HUES48 (cell line): ENCODE data around the gene DNAJC15.

Experiments
- H3K27ac ChIP-seq: one replicate; pipeline ENCODE4 v1.7.0; 2013; ENCODE audit warnings: low read depth, low read length, inconsistent platforms
- H3K27me3 ChIP-seq: 2 replicates; pipeline ENCODE4 v1.6.1; 2013; ENCODE audit warnings: mild to moderate bottlenecking, low read length; ENCODE audit not compliant: control insufficient read depth, insufficient read depth
- H3K36me3 ChIP-seq: 2 replicates; pipeline ENCODE4 v1.6.1; 2013; ENCODE audit warnings: low read length; ENCODE audit not compliant: control insufficient read depth, insufficient read depth
- H3K4me1 ChIP-seq: 2 replicates; pipeline ENCODE4 v1.6.1; 2013; ENCODE audit warnings: mild to moderate bottlenecking, low read length; ENCODE audit not compliant: control insufficient read depth, insufficient read depth
- H3K4me3 ChIP-seq: 2 replicates; pipeline ENCODE4 v1.5.1; 2013; ENCODE audit warnings: mild to moderate bottlenecking, low read depth, low read length
- H3K9ac ChIP-seq: 2 replicates; pipeline ENCODE4 v1.6.1; 2013; ENCODE audit warnings: mild to moderate bottlenecking, low read depth, low read length, moderate library complexity
- H3K9me3 ChIP-seq: 2 replicates; pipeline ENCODE4 v1.6.1; 2013; ENCODE audit warnings: low read length; ENCODE audit not compliant: control insufficient read depth, insufficient read depth

Gene DNAJC15

GRCh38 chr13:43127103-43127798, 103.9 kb downstream of the DNAJC15 start:
- peaks cover 24% of the 10 kb centered on the region for H3K4me1 ChIP-seq
- no peaks in the 10 kb centered on the region for H3K9me3 ChIP-seq
- no peak overlapping the region for H3K9ac ChIP-seq
- H3K27me3 ChIP-seq = no peaks in the 10 kb centered on the region
- no peak overlapping the region for H3K27ac ChIP-seq
- no peak overlapping the region for H3K4me3 ChIP-seq
- no peaks in the 10 kb centered on the region for H3K36me3 ChIP-seq

GRCh38 chr13:43127827-43128226, 104.4 kb downstream of the DNAJC15 start:
- H3K27me3 ChIP-seq = no peaks in the 10 kb centered on the region
- no peak overlapping the region for H3K9ac ChIP-seq
- no peak overlapping the region for H3K4me3 ChIP-seq
- H3K36me3 ChIP-seq = no peaks in the 10 kb centered on the region
- H3K4me1 ChIP-seq = peaks cover 29% of the 10 kb centered on the region
- no peaks in the 10 kb centered on the region for H3K9me3 ChIP-seq
- H3K27ac ChIP-seq = no peak overlapping the region

DNA sequence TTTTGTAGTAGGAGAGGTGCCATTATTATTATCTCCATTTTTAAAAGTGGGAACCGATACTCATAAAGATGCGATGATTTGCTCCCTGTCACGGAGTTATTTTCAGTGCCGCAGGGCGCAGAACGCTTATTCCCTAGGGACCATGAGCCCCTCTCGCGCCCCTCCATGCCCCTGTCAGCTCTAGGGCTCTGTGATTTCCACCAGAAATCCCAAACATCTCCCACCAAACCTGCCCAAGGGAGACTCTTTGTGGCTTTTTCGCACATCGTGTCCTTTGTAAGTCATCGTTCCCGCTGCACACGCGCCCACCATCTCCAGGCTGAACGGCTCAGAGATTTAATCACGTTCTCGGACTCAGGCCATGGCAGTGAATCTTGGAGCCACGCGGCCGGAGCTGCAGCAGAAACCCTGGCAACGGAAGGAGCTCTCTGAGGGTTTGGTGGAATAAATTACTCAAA, 105.1 kb downstream of the DNAJC15 start:
- Histone ChIP-seq H3K4me1 (peaks cover 33% of the 10 kb centered on the region), H3K9me3 (no peaks in the 10 kb centered on the region), H3K4me3 (no peak overlapping the region), H3K9ac (no peak overlapping the region), H3K27ac (no peak overlapping the region), H3K27me3 (no peaks in the 10 kb centered on the region), H3K36me3 (no peaks in the 10 kb centered on the region)

DNA sequence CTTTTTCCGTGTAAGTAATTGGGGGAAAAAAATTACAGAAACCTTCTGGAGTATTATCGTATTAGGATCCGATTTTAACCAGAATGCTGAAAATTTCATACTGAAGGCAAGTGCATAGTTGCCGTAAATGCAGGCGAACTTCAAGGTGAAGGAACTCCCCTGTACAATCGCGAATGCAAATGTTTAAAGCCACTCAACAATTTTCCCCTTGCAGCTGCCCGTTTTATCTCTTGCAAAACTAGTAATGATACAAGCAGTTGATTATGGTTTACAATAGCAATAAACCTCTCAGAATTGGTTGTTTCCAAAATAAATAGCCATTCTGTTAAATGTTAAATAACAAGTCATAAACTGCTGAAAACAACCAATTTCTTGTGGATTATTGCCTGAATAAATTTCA, 105.7 kb downstream of the DNAJC15 start:
- no peaks in the 10 kb centered on the region for H3K36me3 ChIP-seq
- no peak overlapping the region for H3K9ac ChIP-seq
- peaks cover 38% of the 10 kb centered on the region for H3K4me1 ChIP-seq
- H3K27ac ChIP-seq = no peak overlapping the region
- H3K4me3 ChIP-seq = no peak overlapping the region
- H3K27me3 ChIP-seq = no peaks in the 10 kb centered on the region
- H3K9me3 ChIP-seq = no peaks in the 10 kb centered on the region

- Histone ChIP-seq H3K27ac (no peak overlapping the region), H3K36me3 (no peaks in the 10 kb centered on the region), H3K4me1 (peaks cover 38% of the 10 kb centered on the region), H3K9me3 (no peaks in the 10 kb centered on the region), H3K4me3 (no peak overlapping the region), H3K27me3 (no peaks in the 10 kb centered on the region), H3K9ac (no peak overlapping the region)
Measured at GRCh38 chr13:43129511-43130110, 106.2 kb downstream of the DNAJC15 start.

DNA sequence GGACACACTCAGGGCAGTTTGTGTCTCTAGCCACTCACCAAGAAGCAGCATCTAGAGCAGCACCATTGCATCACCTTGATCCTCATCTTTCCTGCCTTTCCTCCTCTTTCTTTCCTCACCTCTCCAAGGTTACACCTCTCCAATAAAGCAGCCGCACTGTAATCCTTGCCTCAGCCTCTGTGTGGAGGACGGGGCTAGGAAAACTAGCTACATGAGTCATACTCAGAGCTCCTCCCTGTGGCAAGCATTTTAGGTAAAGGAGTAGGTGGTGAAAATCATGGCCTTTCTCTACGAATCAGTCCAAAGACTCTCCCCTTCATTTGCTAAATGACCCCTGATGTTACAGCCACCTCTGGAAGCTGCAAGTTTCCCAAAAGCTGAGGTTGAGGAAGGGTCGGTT, 108.9 kb downstream of the DNAJC15 start:
- no peak overlapping the region for H3K9ac ChIP-seq
- H3K27me3 ChIP-seq = no peaks in the 10 kb centered on the region
- no peaks in the 10 kb centered on the region for H3K36me3 ChIP-seq
- H3K4me3 ChIP-seq = no peak overlapping the region
- H3K27ac ChIP-seq = peak overlapping the region; percentile 55
- no peaks in the 10 kb centered on the region for H3K9me3 ChIP-seq
- H3K4me1 ChIP-seq = peaks cover 31% of the 10 kb centered on the region

DNA sequence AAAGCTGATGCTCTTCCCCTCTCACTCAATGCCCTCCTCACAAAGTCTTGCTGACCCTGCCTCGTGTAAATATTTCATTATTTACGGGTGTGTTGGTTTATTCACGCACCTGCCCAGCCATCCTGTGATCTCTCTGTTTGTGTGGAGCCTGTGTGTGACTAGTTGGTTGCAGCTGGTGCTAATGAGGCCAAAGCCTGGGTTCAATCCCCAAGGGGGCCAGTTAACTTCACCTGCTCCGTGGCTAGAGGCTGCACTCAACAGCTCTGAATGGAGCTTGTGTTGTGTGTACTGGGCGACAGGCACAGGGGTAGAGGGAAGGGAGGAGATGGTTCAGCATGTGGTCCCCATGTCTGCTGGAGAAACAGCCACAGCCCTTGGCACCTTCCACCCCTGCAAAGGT, 109.5 kb downstream of the DNAJC15 start:
- Histone ChIP-seq H3K27ac (no peak overlapping the region), H3K9me3 (no peaks in the 10 kb centered on the region), H3K36me3 (no peaks in the 10 kb centered on the region), H3K4me3 (no peak overlapping the region), H3K4me1 (peaks cover 31% of the 10 kb centered on the region), H3K27me3 (no peaks in the 10 kb centered on the region), H3K9ac (no peak overlapping the region)

- peaks cover 32% of the 10 kb centered on the region for H3K4me1 ChIP-seq
- no peak overlapping the region for H3K4me3 ChIP-seq
- H3K27ac ChIP-seq = no peak overlapping the region
- H3K9ac ChIP-seq = no peak overlapping the region
- H3K36me3 ChIP-seq = no peaks in the 10 kb centered on the region
- H3K9me3 ChIP-seq = no peaks in the 10 kb centered on the region
- no peaks in the 10 kb centered on the region for H3K27me3 ChIP-seq
Measured at GRCh38 chr13:43133792-43134191, 110.4 kb downstream of the DNAJC15 start.

GRCh38 chr13:43134868-43135267, 111.5 kb downstream of the DNAJC15 start:
- Histone ChIP-seq H3K9ac (no peak overlapping the region), H3K4me3 (no peak overlapping the region), H3K27ac (no peak overlapping the region), H3K36me3 (no peaks in the 10 kb centered on the region), H3K9me3 (no peaks in the 10 kb centered on the region), H3K4me1 (peaks cover 32% of the 10 kb centered on the region), H3K27me3 (no peaks in the 10 kb centered on the region)

DNA sequence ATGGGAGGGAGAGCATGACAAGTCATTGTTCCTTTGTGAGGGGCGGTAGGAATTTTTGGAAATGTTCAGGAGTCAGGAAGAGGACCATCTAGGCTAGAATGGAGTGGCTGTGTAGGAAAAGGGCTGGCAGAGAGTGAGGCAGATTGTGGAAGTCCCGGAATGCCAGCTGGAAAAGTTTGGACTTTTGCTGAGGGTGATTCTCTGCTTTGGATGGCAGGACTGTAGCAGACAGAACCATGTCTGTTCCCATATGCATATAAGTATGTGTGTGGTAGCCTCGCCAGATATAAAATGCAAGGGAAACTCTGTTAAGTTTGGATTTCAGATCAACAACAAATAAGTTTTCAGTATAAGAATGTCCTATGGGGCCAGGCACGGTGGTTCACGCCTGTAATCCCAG, 112.1 kb downstream of the DNAJC15 start:
- no peaks in the 10 kb centered on the region for H3K27me3 ChIP-seq
- no peaks in the 10 kb centered on the region for H3K36me3 ChIP-seq
- H3K4me1 ChIP-seq = peaks cover 32% of the 10 kb centered on the region
- H3K9me3 ChIP-seq = no peaks in the 10 kb centered on the region
- H3K27ac ChIP-seq = no peak overlapping the region
- H3K4me3 ChIP-seq = no peak overlapping the region
- no peak overlapping the region for H3K9ac ChIP-seq

DNA sequence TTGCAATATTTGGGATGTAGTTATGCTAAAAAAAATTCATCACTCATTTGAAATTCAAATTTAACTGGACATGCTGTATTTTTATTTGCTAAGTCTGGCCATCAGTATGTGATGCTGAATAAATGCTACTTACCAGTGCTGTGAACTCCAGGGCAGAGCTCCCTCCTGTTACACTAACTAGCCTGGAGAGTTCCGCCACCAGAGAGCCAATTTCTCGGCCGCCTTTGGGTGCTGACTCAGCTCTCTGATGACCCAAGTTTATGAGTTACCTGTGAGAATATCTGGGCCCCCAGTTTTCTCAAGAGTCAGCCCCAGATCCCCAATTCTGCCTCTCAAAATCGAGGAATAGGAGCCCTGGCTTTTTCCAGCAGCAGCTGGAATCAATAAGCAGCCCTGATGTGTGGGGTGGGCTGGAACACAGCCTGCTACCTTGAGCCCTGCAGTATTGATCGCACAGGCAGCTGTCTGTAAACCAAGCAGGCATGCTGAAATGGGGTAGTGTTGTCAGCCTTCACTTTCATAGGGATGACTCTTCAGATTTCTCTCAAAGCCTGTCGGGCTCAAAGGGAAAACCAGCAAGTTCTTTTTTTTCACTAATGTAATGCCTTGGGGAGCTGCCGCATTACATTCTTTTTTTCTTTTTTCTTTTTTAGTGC, 113.7 kb downstream of the DNAJC15 start:
- no peaks in the 10 kb centered on the region for H3K27me3 ChIP-seq
- no peak overlapping the region for H3K4me3 ChIP-seq
- H3K9me3 ChIP-seq = no peaks in the 10 kb centered on the region
- H3K4me1 ChIP-seq = peaks cover 43% of the 10 kb centered on the region
- peak overlapping the region; percentile 71 for H3K27ac ChIP-seq
- no peaks in the 10 kb centered on the region for H3K36me3 ChIP-seq
- H3K9ac ChIP-seq = no peak overlapping the region
